ENCODE results near the gene GRIK4. TPM values are rescaled to one million over a fixed set of nuclear protein-coding genes. Genes with fewer than 3 reads are reported as not detected.

Gene GRIK4
- total RNA-seq, 1 donor from 2014 or later = not detected

GRCh38 chr11:120524536-120525085 lies 13.1 kb downstream of the GRIK4 start:
- no peak overlapping the region for H3K27ac Mint-ChIP-seq
- no peaks in the 10 kb centered on the region for H3K36me3 Mint-ChIP-seq (ENCODE audit: insufficient read depth)
- no peak overlapping the region for H3K4me3 Mint-ChIP-seq (ENCODE audit: low read depth)
- H3K9me3 Mint-ChIP-seq (ENCODE audit: low read depth) = no peaks in the 10 kb centered on the region
- peaks cover 74% of the 10 kb centered on the region for H3K27me3 Mint-ChIP-seq
- H3K4me1 Mint-ChIP-seq (ENCODE audit: low read depth) = peaks cover 9% of the 10 kb centered on the region
- TF ChIP-seq, protein P1, sequence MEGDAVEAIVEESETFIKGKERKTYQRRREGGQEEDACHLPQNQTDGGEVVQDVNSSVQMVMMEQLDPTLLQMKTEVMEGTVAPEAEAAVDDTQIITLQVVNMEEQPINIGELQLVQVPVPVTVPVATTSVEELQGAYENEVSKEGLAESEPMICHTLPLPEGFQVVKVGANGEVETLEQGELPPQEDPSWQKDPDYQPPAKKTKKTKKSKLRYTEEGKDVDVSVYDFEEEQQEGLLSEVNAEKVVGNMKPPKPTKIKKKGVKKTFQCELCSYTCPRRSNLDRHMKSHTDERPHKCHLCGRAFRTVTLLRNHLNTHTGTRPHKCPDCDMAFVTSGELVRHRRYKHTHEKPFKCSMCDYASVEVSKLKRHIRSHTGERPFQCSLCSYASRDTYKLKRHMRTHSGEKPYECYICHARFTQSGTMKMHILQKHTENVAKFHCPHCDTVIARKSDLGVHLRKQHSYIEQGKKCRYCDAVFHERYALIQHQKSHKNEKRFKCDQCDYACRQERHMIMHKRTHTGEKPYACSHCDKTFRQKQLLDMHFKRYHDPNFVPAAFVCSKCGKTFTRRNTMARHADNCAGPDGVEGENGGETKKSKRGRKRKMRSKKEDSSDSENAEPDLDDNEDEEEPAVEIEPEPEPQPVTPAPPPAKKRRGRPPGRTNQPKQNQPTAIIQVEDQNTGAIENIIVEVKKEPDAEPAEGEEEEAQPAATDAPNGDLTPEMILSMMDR (IDR thresholded peaks at IDR 0.05; ENCODE audit: unreplicated experiment) = no peak
- no peak for DNase-seq (ENCODE audit: low spot score, unreplicated experiment)

DNA sequence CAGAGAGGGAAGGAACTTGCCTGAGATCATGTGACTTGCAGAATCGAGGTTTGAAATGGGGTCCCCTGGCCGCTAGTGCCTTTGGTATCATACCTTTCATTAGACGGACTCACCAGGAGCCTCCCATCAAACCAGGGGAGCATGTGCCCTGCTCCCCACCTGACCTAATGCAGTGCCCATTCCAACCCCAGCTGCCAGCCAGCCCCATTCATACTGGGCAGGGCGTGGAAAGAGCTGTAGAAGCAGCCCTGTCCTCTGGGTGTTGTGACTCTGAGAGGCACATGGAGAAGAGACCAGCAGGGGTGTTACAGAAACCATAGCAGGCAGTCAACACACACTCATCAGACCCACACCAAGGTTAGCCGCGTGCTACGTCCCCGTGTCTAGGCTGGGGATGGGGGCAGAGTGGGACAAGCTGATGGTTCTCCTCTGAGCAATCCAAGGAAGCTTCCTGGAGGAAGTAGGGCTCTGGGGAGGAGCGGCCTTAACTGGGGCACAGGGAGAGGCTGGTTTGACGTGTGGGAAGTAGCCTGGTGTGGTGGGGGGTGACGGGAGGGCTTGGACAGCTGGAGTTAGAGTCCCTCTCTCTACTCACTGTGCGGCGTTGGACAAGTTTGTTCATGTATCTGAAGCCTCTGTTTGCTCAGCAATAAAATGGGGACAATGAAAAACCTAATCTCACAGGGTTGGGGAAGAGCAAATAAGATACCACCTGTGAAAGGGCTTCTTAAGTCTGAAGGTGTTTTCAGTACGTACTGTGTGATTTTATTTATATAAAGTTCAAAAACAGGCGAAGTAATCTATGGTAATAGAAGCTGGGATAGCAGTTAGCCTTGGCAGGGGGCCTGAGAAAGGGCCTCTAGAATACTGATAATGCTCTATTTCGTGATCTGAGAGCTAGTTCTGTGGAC lies 14.0 kb downstream of the GRIK4 start:
- Mint-ChIP-seq H3K4me1 (ENCODE audit: low read depth) (peaks cover 9% of the 10 kb centered on the region), H3K27me3 (peaks cover 75% of the 10 kb centered on the region), H3K9me3 (ENCODE audit: low read depth) (no peaks in the 10 kb centered on the region), H3K36me3 (ENCODE audit: insufficient read depth) (no peaks in the 10 kb centered on the region), H3K27ac (no peak overlapping the region), H3K4me3 (ENCODE audit: low read depth) (no peak overlapping the region)
- TF ChIP-seq, protein P1 (IDR thresholded peaks at IDR 0.05; ENCODE audit: unreplicated experiment) = no peak
- no peak for DNase-seq (ENCODE audit: low spot score, unreplicated experiment)

GRCh38 chr11:120526241-120526640 lies 14.7 kb downstream of the GRIK4 start:
- Mint-ChIP-seq H3K4me1 (ENCODE audit: low read depth) (peaks cover 9% of the 10 kb centered on the region), H3K36me3 (ENCODE audit: insufficient read depth) (no peaks in the 10 kb centered on the region), H3K27me3 (peaks cover 74% of the 10 kb centered on the region), H3K27ac (no peak overlapping the region), H3K4me3 (ENCODE audit: low read depth) (no peak overlapping the region), H3K9me3 (ENCODE audit: low read depth) (no peaks in the 10 kb centered on the region)
- TF ChIP-seq, protein P1 (IDR thresholded peaks at IDR 0.05; ENCODE audit: unreplicated experiment) = no peak
- DNase-seq (ENCODE audit: low spot score, unreplicated experiment) = no peak

GRCh38 chr11:120527111-120527761 lies 15.7 kb downstream of the GRIK4 start:
- DNase-seq (ENCODE audit: low spot score, unreplicated experiment) = no peak
- no peak overlapping the region for H3K27ac Mint-ChIP-seq
- H3K9me3 Mint-ChIP-seq (ENCODE audit: low read depth) = no peaks in the 10 kb centered on the region
- TF ChIP-seq, protein P1 (IDR thresholded peaks at IDR 0.05; ENCODE audit: unreplicated experiment) = peak; percentile 39
- peaks cover 70% of the 10 kb centered on the region for H3K27me3 Mint-ChIP-seq
- peaks cover 9% of the 10 kb centered on the region for H3K4me1 Mint-ChIP-seq (ENCODE audit: low read depth)
- H3K4me3 Mint-ChIP-seq (ENCODE audit: low read depth) = no peak overlapping the region
- no peaks in the 10 kb centered on the region for H3K36me3 Mint-ChIP-seq (ENCODE audit: insufficient read depth)

GRCh38 chr11:120528749-120529148 lies 17.2 kb downstream of the GRIK4 start:
- H3K4me1 Mint-ChIP-seq (ENCODE audit: low read depth) = peaks cover 4% of the 10 kb centered on the region
- no peak for DNase-seq (ENCODE audit: low spot score, unreplicated experiment)
- peaks cover 62% of the 10 kb centered on the region for H3K27me3 Mint-ChIP-seq
- no peaks in the 10 kb centered on the region for H3K9me3 Mint-ChIP-seq (ENCODE audit: low read depth)
- H3K27ac Mint-ChIP-seq = no peak overlapping the region
- TF ChIP-seq, protein P1 (IDR thresholded peaks at IDR 0.05; ENCODE audit: unreplicated experiment) = no peak
- H3K4me3 Mint-ChIP-seq (ENCODE audit: low read depth) = no peak overlapping the region
- no peaks in the 10 kb centered on the region for H3K36me3 Mint-ChIP-seq (ENCODE audit: insufficient read depth)
